ENCODE measurements around the gene ASXL1.

The ASXL1 gene

GRCh38 chr20:32482442-32483261 is 124.5 kb downstream of the ASXL1 start:
- no peak for TF ChIP-seq GATA3 (IDR thresholded peaks at IDR 0.05; ENCODE audit: low read depth, low read length)
- no peak for TF ChIP-seq GATA2 (IDR thresholded peaks at IDR 0.05; ENCODE audit: low read depth, low read length)

GRCh38 chr20:32483351-32484224 is 125.5 kb downstream of the ASXL1 start:
- TF ChIP-seq GATA2 (IDR thresholded peaks at IDR 0.05; ENCODE audit: low read depth, low read length), result no peak
- no peak for TF ChIP-seq GATA3 (IDR thresholded peaks at IDR 0.05; ENCODE audit: low read depth, low read length)

GRCh38 chr20:32484225-32484957 is 126.3 kb downstream of the ASXL1 start:
- TF ChIP-seq GATA3 (IDR thresholded peaks at IDR 0.05; ENCODE audit: low read depth, low read length) (no peak), GATA2 (IDR thresholded peaks at IDR 0.05; ENCODE audit: low read depth, low read length) (no peak)

- TF ChIP-seq GATA3 (IDR thresholded peaks at IDR 0.05; ENCODE audit: low read depth, low read length), result no peak
- TF ChIP-seq GATA2 (IDR thresholded peaks at IDR 0.05; ENCODE audit: low read depth, low read length), result peak; percentile 62
These were observed 127.0 kb downstream of the ASXL1 start for GRCh38 chr20:32484958-32485769.

GRCh38 chr20:32485770-32486478 is 127.8 kb downstream of the ASXL1 start:
- no peak for TF ChIP-seq GATA2 (IDR thresholded peaks at IDR 0.05; ENCODE audit: low read depth, low read length)
- no peak for TF ChIP-seq GATA3 (IDR thresholded peaks at IDR 0.05; ENCODE audit: low read depth, low read length)

DNA sequence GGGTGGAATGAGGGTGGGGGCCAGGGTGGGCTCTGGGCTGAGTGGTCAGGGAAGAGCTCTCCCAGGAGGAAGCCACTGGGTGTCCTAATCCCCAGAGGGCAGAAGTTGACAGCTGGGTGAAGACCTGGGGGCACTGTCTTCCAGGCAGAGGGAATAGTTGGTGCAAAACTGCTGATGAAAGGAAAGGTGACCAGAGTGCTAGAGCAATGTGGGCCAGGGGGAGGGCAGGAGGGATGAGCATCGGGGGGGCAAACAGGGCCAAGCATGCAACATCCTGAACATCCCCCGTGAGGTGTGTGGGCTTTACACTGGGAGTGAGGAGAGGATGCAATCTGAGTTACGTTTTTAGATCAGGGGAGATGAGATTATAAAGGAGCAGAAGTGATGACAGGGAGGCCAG is 129.2 kb downstream of the ASXL1 start:
- TF ChIP-seq GATA2 (IDR thresholded peaks at IDR 0.05; ENCODE audit: low read depth, low read length), result no peak
- no peak for TF ChIP-seq GATA3 (IDR thresholded peaks at IDR 0.05; ENCODE audit: low read depth, low read length)

DNA sequence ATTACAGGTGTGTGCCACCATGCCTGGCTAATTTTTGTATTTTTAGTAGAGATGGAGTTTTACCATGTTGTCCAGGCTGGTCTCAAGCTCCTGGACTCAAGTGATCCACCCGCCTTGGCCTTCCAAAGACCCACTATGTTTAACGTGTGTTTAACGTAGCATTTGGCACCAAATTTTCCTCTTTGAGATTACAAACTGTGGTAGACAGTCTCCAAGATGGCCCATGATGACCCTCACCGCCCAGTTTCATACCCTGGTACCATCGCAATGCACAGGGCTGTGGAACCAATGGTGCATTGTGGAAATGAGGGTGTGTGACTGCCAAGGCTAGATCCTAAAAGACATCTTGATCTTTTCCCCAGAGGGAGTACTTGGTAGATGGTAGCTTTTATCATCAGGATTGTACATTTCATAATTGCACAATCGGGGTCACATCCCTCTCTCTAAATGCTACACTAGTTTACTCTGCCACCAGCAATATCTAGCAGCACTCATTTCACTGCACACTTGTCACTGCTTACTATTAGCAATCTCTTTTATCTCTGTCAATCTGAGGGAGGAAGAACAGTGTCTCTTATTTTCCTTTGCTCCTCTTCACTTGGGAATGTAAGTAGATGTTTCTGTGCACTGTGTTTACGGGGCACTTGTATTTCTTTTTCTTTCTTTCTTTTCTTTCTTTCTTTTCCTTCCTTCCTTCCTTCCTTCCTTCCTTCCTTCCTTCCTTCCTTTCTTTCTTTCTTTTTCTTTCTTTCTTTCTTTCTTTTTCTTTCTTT is 130.1 kb downstream of the ASXL1 start:
- no peak for TF ChIP-seq GATA2 (IDR thresholded peaks at IDR 0.05; ENCODE audit: low read depth, low read length)
- no peak for TF ChIP-seq GATA3 (IDR thresholded peaks at IDR 0.05; ENCODE audit: low read depth, low read length)

All from SH-SY5Y (cell line).